ENCODE measurements around the gene FBXO34. TPM values are rescaled to one million over a fixed set of nuclear protein-coding genes. Genes with fewer than 3 reads are reported as not detected.

FBXO34 gene
- total RNA-seq, 1 experiment from 2014 or later, result 18.8 TPM

DNA sequence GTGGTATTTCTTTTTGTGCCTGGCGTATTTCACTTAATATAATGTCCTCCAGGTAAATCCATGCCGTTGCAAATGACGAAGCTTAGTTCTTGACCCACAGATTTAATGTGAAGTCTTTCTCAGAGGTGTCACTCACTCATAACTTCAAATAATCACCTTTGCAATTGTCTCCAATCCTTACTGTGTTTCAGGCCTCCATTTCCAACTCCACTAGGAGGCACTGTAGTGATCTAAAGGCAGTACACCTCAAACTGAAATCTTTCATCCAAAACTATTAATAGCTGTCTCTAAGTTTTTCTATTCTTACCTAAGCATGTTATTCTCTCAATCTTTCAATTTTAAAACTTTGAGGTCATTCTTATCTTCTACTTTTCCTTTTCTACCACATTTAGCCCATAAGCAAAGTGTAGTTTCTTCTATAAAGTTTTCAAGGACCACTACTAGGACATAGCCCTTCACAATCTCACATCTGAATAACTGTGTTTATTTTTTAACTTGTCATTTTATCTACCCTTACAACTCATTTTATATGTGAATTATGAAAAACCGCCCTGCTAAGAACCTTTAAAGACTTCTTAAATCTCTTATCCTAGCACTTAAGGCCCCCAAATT is 25.5 kb upstream of the FBXO34 start:
- H3K4me3 ChIP-seq (ENCODE audit: low read depth in 2 of 2, low read length in 2 of 2), result no peak overlapping the region
- ChIA-PET CTCF (interaction anchor here (0.8 kb wide), 1 partner anchor 109 kb away, joined by 3 read pairs; no protein-coding TSS in a partner anchor), POLR2A (no interaction called here)
- DNase-seq (ENCODE audit: low read depth, low spot score) (peak; percentile 15), ATAC-seq (no peak)
- H3K27me3 ChIP-seq (ENCODE audit: control insufficient read depth, insufficient read depth, low read length), result no peaks in the 10 kb centered on the region
- TF ChIP-seq, protein P1, sequence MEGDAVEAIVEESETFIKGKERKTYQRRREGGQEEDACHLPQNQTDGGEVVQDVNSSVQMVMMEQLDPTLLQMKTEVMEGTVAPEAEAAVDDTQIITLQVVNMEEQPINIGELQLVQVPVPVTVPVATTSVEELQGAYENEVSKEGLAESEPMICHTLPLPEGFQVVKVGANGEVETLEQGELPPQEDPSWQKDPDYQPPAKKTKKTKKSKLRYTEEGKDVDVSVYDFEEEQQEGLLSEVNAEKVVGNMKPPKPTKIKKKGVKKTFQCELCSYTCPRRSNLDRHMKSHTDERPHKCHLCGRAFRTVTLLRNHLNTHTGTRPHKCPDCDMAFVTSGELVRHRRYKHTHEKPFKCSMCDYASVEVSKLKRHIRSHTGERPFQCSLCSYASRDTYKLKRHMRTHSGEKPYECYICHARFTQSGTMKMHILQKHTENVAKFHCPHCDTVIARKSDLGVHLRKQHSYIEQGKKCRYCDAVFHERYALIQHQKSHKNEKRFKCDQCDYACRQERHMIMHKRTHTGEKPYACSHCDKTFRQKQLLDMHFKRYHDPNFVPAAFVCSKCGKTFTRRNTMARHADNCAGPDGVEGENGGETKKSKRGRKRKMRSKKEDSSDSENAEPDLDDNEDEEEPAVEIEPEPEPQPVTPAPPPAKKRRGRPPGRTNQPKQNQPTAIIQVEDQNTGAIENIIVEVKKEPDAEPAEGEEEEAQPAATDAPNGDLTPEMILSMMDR (IDR thresholded peaks at IDR 0.05), result peak; percentile 65; the same call in 1 of the 2 replicates
- TF ChIP-seq, protein P2, sequence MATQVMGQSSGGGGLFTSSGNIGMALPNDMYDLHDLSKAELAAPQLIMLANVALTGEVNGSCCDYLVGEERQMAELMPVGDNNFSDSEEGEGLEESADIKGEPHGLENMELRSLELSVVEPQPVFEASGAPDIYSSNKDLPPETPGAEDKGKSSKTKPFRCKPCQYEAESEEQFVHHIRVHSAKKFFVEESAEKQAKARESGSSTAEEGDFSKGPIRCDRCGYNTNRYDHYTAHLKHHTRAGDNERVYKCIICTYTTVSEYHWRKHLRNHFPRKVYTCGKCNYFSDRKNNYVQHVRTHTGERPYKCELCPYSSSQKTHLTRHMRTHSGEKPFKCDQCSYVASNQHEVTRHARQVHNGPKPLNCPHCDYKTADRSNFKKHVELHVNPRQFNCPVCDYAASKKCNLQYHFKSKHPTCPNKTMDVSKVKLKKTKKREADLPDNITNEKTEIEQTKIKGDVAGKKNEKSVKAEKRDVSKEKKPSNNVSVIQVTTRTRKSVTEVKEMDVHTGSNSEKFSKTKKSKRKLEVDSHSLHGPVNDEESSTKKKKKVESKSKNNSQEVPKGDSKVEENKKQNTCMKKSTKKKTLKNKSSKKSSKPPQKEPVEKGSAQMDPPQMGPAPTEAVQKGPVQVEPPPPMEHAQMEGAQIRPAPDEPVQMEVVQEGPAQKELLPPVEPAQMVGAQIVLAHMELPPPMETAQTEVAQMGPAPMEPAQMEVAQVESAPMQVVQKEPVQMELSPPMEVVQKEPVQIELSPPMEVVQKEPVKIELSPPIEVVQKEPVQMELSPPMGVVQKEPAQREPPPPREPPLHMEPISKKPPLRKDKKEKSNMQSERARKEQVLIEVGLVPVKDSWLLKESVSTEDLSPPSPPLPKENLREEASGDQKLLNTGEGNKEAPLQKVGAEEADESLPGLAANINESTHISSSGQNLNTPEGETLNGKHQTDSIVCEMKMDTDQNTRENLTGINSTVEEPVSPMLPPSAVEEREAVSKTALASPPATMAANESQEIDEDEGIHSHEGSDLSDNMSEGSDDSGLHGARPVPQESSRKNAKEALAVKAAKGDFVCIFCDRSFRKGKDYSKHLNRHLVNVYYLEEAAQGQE (IDR thresholded peaks at IDR 0.05; ENCODE audit: insufficient read depth in 1 of 2, low read depth in 2 of 2, low read length in 1 of 2), result no peak
- H3K27ac ChIP-seq (ENCODE audit: low read length), result no peak overlapping the region
- in situ Hi-C loops (cut with HindIII; ENCODE audit: low pct_unique_long_range_greater_than_20kb, low sequenced_read_pairs) (no loop called here), intact Hi-C loops (cut with micrococcal nuclease; ENCODE audit: unreplicated experiment) (no loop called here)
- H3K4me1 ChIP-seq (ENCODE audit: control insufficient read depth, insufficient read depth, low read length), result no peaks in the 10 kb centered on the region
- BruUV-seq (replicated peaks), result no TSS peak
- no peaks in the 10 kb centered on the region for H3K36me3 ChIP-seq (ENCODE audit: control insufficient read depth, insufficient read depth, low read length)
- no peaks in the 10 kb centered on the region for H3K9me3 ChIP-seq (ENCODE audit: control insufficient read depth, insufficient read depth, low read depth, low read length)

DNA sequence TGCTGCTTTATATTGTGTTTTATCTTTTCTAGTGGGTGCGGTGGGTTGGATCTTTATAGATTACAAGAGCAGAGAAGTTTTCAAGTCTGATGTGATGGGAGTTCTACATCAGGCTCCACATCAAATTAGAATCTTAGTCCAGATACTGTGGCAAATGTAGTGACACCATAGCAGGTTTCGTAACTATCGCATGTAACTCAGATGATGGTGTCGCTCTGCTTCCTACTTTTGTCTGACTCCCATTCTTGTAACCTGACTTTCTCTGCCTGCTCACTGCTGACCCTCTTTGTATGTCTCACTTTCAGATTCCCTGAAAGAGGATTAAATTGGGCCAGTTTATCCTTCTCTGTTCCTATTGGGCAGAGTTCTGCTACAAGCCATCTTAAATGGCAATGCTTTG is 22.8 kb upstream of the FBXO34 start:
- DNase-seq (ENCODE audit: low read depth, low spot score), result no peak
- Histone ChIP-seq H3K27ac (ENCODE audit: low read length) (no peak overlapping the region), H3K4me1 (ENCODE audit: control insufficient read depth, insufficient read depth, low read length) (no peaks in the 10 kb centered on the region), H3K4me3 (ENCODE audit: low read depth in 2 of 2, low read length in 2 of 2) (no peak overlapping the region), H3K9me3 (ENCODE audit: control insufficient read depth, insufficient read depth, low read depth, low read length) (no peaks in the 10 kb centered on the region), H3K27me3 (ENCODE audit: control insufficient read depth, insufficient read depth, low read length) (no peaks in the 10 kb centered on the region), H3K36me3 (ENCODE audit: control insufficient read depth, insufficient read depth, low read length) (no peaks in the 10 kb centered on the region)
- TF ChIP-seq POLR2AphosphoS5 (IDR thresholded peaks at IDR 0.05; ENCODE audit: low read depth, low read length) (no peak), SIN3A (IDR thresholded peaks at IDR 0.05; ENCODE audit: borderline replicate concordance, insufficient read depth, low read depth, low read length) (no peak), TCF7L2 (IDR thresholded peaks at IDR 0.05; ENCODE audit: low read depth, low read length) (no peak)
- TF ChIP-seq, protein P1 (IDR thresholded peaks at IDR 0.05), result no peak
- TF ChIP-seq, protein P2 (IDR thresholded peaks at IDR 0.05; ENCODE audit: insufficient read depth in 1 of 2, low read depth in 2 of 2, low read length in 1 of 2), result no peak
- POLR2A ChIA-PET, result no interaction called here
- CTCF ChIA-PET, result no interaction called here
- intact Hi-C loops (cut with micrococcal nuclease; ENCODE audit: unreplicated experiment) (no loop called here), in situ Hi-C loops (cut with HindIII; ENCODE audit: low pct_unique_long_range_greater_than_20kb, low sequenced_read_pairs) (no loop called here)
- no peak for ATAC-seq
- BruUV-seq (replicated peaks), result no TSS peak

Data from Panc1 (cell line).